Upper lobe of left lung (tissue), 6 donors: ENCODE data around the gene UBC. TPM values are rescaled to one million over a fixed set of nuclear protein-coding genes. Genes with fewer than 3 reads are reported as not detected.

Experiments used
- ATAC-seq, 2 donors: fragments of 200-7000 bp; cut with Tn5 transposase; one replicate each; pipeline ENCODE4 v1.9.1; 2022; ENCODE audit warnings: mild to moderate bottlenecking in 2 of 2, moderate library complexity in 2 of 2; ENCODE audit not compliant: low FRiP score in 2 of 2
- DNase-seq, 2 donors: peaks; one replicate each; pipeline ENCODE4 v3.0.0-alpha.2; 2019 to 2020
- H3K27ac ChIP-seq, 4 donors: fragments of 200-600 bp; sonication (generic); one replicate each; pipeline ENCODE4 v1.5.1; 2016 to 2019
- H3K27me3 ChIP-seq, 4 donors: fragments of 200-600 bp; sonication (generic); one replicate each; pipeline ENCODE4 v1.5.1; 2017 to 2019
- H3K36me3 ChIP-seq, 4 donors: fragments of 200-600 bp; sonication (generic); one replicate each; pipeline ENCODE4 v1.5.1; 2016 to 2019
- H3K4me1 ChIP-seq, 4 donors: fragments of 200-600 bp; sonication (generic); one replicate each; pipeline ENCODE4 v1.5.1; 2018 to 2019
- H3K4me3 ChIP-seq, 4 donors: fragments of 200-600 bp; sonication (generic); one replicate each; pipeline ENCODE4 v1.5.1; 2017 to 2019; ENCODE audit warnings: mild to moderate bottlenecking in 2 of 4, moderate library complexity in 1 of 4
- H3K9me3 ChIP-seq, 4 donors: fragments of 200-600 bp; sonication (generic); one replicate each; pipeline ENCODE4 v1.5.1; 2018 to 2019
- CTCF ChIP-seq, 6 experiments: fragments of 450-650 bp in 4 of 6; fragments of 200-600 bp in 2 of 6; sonication (generic) in 2 of 6; IDR thresholded peaks; one replicate each; pipeline ENCODE4 v1.5.1; 2016 to 2019; ENCODE audit warnings: antibody characterized with exemption in 6 of 6
- EP300 ChIP-seq, 4 donors: sonication (generic); formaldehyde crosslinking; IDR thresholded peaks; one replicate each; pipeline ENCODE4 v1.5.1; 2017; ENCODE audit warnings: antibody characterized with exemption in 4 of 4, control low read depth in 2 of 4
- POLR2A ChIP-seq, 4 donors: fragments of 450-650 bp; IDR thresholded peaks; one replicate each; pipeline ENCODE4 v1.5.1; 2016 to 2017; ENCODE audit warnings: antibody characterized with exemption in 4 of 4, mild to moderate bottlenecking in 2 of 4
- POLR2AphosphoS5 ChIP-seq, 2 donors: sonication (generic); formaldehyde crosslinking; IDR thresholded peaks; one replicate each; pipeline ENCODE4 v1.5.1; 2017; ENCODE audit warnings: antibody characterized with exemption in 2 of 2
- WGBS, 2 donors: methylation state at CpG; one replicate each; pipeline ENCODE4 v1.1.5; 2017 to 2018; 5-methylcytosine and 5-hydroxymethylcytosine counted together
- total RNA-seq, 6 donors: library from RNA; depleted of rRNA in 4 of 6; stranded (reverse); fragments of >200 nt in 4 of 6; gene quantifications; one replicate each; pipeline versions ENCODE4 v1.1.0 to v1.2.1, GENCODE V29; 2016 to 2021
- donor health status: DM: no; HTN: no; CAD: no; lungs with moderate emphysema.
- donor health status: DM: no; HTN: yes; CAD: no; lungs with severe emphysema.

UBC gene
- total RNA-seq, 6 donors from 2014 or later: 649 to 1,729 (median 1,078) TPM

DNA sequence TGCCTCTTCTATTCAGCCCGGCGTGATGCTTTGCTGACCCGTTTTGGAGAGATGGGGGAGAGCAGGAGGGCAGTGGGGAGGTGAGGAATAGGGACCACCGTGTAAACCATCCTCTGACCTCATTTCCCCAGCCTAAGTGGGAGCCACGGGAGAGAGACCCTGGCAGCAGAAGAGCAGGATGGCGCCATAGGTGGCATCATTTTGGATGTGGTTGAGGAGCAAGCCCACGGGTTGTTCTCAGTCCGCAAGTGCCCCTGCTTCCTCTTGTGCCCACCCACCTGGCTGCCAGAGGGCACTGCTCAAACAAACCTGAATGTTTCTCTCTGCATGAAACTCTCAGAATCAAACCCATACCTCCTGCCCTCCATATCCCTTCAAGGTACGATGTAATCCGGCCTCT, 10.7 kb upstream of the UBC start:
- no peaks in the 10 kb centered on the region for H3K36me3 ChIP-seq
- H3K4me3 ChIP-seq: no peak overlapping the region
- H3K27me3 ChIP-seq: no peaks in the 10 kb centered on the region
- no peaks in the 10 kb centered on the region for H3K9me3 ChIP-seq
- no peak for ATAC-seq
- DNase-seq: peak in 1 of 2 donors; percentile 15
- H3K4me1 ChIP-seq: peaks cover 11 to 45% (median 34%) of the 10 kb centered on the region in 4 donors
- WGBS, 2 donors: 83 to 84% methylated on average over 10 of the region's 10 CpGs
- no peak overlapping the region for H3K27ac ChIP-seq
- TF ChIP-seq POLR2A (IDR thresholded peaks at IDR 0.05) (no peak), EP300 (IDR thresholded peaks at IDR 0.05) (no peak), CTCF (IDR thresholded peaks at IDR 0.05) (no peak), POLR2AphosphoS5 (IDR thresholded peaks at IDR 0.05) (no peak)

DNA sequence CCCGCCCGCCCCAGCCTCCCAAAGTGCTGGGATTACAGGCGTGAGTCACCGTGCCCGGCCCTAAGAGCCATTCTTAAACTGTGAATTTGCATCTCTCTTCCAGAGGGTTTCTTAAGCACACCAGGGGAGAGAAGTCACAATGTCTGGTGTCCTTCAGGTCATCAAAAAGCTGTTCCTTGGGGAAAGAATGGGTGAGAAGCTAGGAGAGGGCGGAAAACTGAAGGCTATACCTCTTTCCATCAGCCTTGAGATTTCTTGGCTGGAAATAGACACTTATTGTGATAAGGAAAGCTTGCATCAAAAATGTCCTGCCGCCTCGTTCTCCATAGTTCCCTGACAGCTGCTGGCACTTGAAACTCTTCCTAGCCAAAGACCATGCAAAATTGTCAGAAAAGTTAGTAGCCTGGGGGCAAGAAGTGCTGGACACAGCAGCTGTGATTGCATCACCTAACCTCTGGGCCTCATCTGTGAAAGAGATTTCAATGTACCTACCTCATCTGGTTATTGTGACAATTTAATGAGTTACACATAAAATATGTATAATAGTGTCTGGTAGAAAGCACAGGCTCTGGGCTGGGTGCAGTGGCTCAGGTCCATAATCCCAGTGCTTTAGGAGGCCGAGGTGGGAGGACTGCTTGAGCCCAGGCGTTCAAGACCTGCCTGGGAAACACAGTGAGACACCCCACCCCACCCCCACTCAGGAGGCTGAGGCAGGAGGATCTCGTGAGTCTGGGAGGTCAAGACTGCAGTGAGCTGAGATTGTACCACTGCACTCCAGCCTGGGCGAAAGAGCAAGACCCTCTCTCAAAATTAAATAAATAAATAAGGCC, 9.7 kb upstream of the UBC start:
- TF ChIP-seq POLR2A (IDR thresholded peaks at IDR 0.05) (no peak), EP300 (IDR thresholded peaks at IDR 0.05) (no peak), CTCF (IDR thresholded peaks at IDR 0.05) (no peak), POLR2AphosphoS5 (IDR thresholded peaks at IDR 0.05) (no peak)
- no peak overlapping the region for H3K4me3 ChIP-seq
- H3K36me3 ChIP-seq: no peaks in the 10 kb centered on the region
- peak in 1 of 2 donors; percentile 17 for DNase-seq
- no peaks in the 10 kb centered on the region for H3K9me3 ChIP-seq
- WGBS, 2 donors: 78 to 87% methylated on average over 12 of the region's 12 CpGs
- no peak overlapping the region for H3K27ac ChIP-seq
- H3K4me1 ChIP-seq: peaks cover 12 to 55% (median 44%) of the 10 kb centered on the region in 4 donors
- no peak for ATAC-seq
- H3K27me3 ChIP-seq: no peaks in the 10 kb centered on the region

DNA sequence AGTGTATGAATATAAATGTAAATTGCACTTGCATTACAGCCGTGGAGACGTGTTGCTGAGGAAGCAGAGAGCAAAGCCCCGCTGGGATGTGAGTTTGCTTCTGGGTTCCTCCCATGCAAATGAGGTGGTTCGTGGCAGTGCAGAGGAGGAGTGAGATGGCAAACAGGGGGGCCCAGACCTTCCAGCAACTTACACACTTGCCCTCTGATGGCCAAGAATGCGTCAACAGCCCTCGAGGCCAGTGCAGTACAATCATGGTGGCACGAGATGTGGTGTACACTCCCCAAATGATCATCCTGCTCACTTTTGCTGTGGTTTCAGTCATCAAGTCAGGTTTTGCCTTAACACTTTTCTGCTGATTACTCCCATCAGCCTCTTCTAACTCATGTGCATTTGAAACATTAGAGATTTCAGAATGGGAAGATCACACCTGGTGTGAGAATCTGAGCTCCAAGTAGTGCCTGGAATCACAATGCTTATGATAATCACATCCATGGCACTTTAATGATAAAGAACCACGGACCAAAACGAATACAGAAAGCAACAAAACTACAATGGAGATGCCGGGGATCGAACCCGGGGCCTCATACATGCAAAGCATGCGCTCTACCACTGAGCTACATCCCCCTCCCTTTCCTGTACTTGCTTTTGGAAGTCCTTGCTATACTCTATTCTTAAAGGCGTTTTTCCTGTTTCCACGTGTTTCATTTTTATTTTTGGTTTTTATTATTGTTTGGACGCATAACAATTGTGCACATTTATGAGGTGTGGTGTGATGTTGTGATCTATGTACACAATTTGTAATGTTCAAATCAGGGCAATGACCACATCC, 7.0 kb upstream of the UBC start:
- Histone ChIP-seq H3K27ac (peak overlapping the region; percentile 96 to 100 (median 100)), H3K4me1 (peaks cover 28 to 58% (median 54%) of the 10 kb centered on the region in 4 donors), H3K36me3 (no peaks in the 10 kb centered on the region), H3K4me3 (peak overlapping the region in 3 of 4 donors; percentile 21 to 40 (median 26)), H3K27me3 (no peaks in the 10 kb centered on the region), H3K9me3 (no peaks in the 10 kb centered on the region)
- DNase-seq: peak in 1 of 2 donors; percentile 78
- no peak for ATAC-seq
- WGBS, 2 donors: 20 to 28% methylated on average over 16 of the region's 16 CpGs
- TF ChIP-seq CTCF (IDR thresholded peaks at IDR 0.05): no peak
- TF ChIP-seq EP300 (IDR thresholded peaks at IDR 0.05): peak in 1 of 4 donors; percentile 42
- TF ChIP-seq POLR2AphosphoS5 (IDR thresholded peaks at IDR 0.05): peak in 1 of 2 donors; percentile 7
- peak in 1 of 4 donors; percentile 44 for TF ChIP-seq POLR2A (IDR thresholded peaks at IDR 0.05)

- ATAC-seq (no peak), DNase-seq (no peak)
- no peaks in the 10 kb centered on the region for H3K36me3 ChIP-seq
- 78% methylated on average over 4 of the region's 4 CpGs for WGBS, 2 donors
- H3K4me1 ChIP-seq: peaks cover 36 to 67% (median 61%) of the 10 kb centered on the region in 4 donors
- H3K9me3 ChIP-seq: no peaks in the 10 kb centered on the region
- H3K4me3 ChIP-seq: no peak overlapping the region
- H3K27me3 ChIP-seq: no peaks in the 10 kb centered on the region
- no peak for TF ChIP-seq EP300 (IDR thresholded peaks at IDR 0.05)
- TF ChIP-seq CTCF (IDR thresholded peaks at IDR 0.05): no peak
- TF ChIP-seq POLR2AphosphoS5 (IDR thresholded peaks at IDR 0.05): no peak
- no peak for TF ChIP-seq POLR2A (IDR thresholded peaks at IDR 0.05)
- H3K27ac ChIP-seq: peak overlapping the region; percentile 96 to 100 (median 100)
These were observed 6.0 kb upstream of the UBC start for GRCh38 chr12:124920353-124920935.
